22Rv1 (cell line): ENCODE measurements around the gene TBC1D5.
A peak's percentile ranks its signal among the peaks of the same experiment; 100 is the strongest.

Experiments used
- CTCF ChIP-seq: fragments of 450-650 bp; IDR thresholded peaks from 2 replicates; pipeline ENCODE4 v1.5.1; 2017; ENCODE audit warnings: mild to moderate bottlenecking
- ZFX ChIP-seq: fragments of 450-650 bp; IDR thresholded peaks from 2 replicates; pipeline ENCODE4 v1.6.1; 2017; ENCODE audit warnings: antibody characterized with exemption, borderline replicate concordance

DNA sequence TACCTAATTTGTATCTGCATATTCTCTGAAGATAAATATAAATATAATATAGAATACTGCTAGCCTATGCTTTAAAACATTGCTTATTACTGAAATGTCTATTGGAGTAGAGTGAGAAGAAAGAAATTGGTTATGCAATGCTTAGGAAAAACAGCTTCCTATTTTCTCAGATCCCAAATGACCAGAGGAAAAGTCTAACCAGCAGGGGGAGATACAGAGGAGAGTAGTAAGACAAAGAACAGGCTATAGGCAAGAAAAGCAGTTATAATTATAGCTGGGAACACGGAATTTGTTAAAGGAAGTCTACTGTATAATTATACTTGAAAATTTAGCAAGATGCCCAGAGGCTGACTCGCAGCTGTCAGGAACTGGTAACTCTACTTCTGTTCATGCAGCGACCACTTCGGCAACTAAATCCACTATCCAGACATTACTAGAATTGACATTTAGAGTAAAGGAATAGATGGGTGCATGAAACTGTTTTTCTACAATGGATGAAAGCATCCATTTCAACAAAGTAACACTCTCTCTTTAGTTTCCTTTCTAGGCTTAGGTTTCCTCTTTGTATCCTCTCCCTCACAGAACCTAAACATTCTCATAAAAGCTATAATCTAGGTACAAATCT lies 97.2 kb downstream of the TBC1D5 start:
- peak; percentile 86 for TF ChIP-seq CTCF
- TF ChIP-seq ZFX = no peak
